Esophagus muscularis mucosa (tissue), 4 donors: ENCODE measurements around the gene SIRPA. TPM values are rescaled to one million over a fixed set of nuclear protein-coding genes. Genes with fewer than 3 reads are reported as not detected.
A peak's percentile ranks its signal among the peaks of the same experiment; 100 is the strongest.

Experiments
- DNase-seq: peaks from one replicate; pipeline ENCODE4 v3.0.0-alpha.2; 2017; ENCODE audit errors: extremely low spot score
- H3K27ac ChIP-seq, 4 donors: fragments of 200-600 bp; sonication (generic); replicated peaks in 1 of 4; 1 replicate in 3 of 4; 2 replicates in 1 of 4; pipeline ENCODE4 v1.5.1; 2016 to 2019; ENCODE audit warnings: mild to moderate bottlenecking in 1 of 4
- H3K27me3 ChIP-seq, 4 donors: fragments of 200-600 bp; sonication (generic); one replicate each; pipeline versions ENCODE4 v1.5.1 to v1.6.0; 2016 to 2019
- H3K36me3 ChIP-seq, 4 donors: fragments of 200-600 bp; sonication (generic); one replicate each; pipeline ENCODE4 v1.5.1; 2016 to 2019
- H3K4me1 ChIP-seq, 4 donors: fragments of 200-600 bp; sonication (generic); one replicate each; pipeline ENCODE4 v1.5.1; 2016 to 2019
- H3K4me3 ChIP-seq, 4 donors: fragments of 200-600 bp; sonication (generic); 1 replicate in 2 of 4; 2 replicates in 2 of 4; pipeline ENCODE4 v1.5.1; 2016 to 2019; ENCODE audit warnings: mild to moderate bottlenecking in 4 of 4, moderate library complexity in 1 of 4
- H3K9me3 ChIP-seq, 4 donors: fragments of 200-600 bp; sonication (generic); 1 replicate in 3 of 4; 2 replicates in 1 of 4; pipeline ENCODE4 v1.5.1; 2016 to 2019
- CTCF ChIP-seq, 3 experiments: fragments of 200-600 bp in 2 of 3; fragments of 450-650 bp in 1 of 3; sonication (generic) in 2 of 3; IDR thresholded peaks; one replicate each; pipeline ENCODE4 v1.5.1; 2017 to 2019; ENCODE audit warnings: antibody characterized with exemption in 3 of 3, mild to moderate bottlenecking in 2 of 3, moderate library complexity in 1 of 3
- EP300 ChIP-seq: sonication (generic); formaldehyde crosslinking; IDR thresholded peaks from one replicate; pipeline ENCODE4 v1.6.1; 2017; ENCODE audit warnings: antibody characterized with exemption
- POLR2A ChIP-seq: fragments of 450-650 bp; IDR thresholded peaks from one replicate; pipeline ENCODE4 v1.6.1; 2017; ENCODE audit warnings: antibody characterized with exemption, moderate library complexity, mild to moderate bottlenecking, low read depth
- POLR2AphosphoS5 ChIP-seq, 2 donors: sonication (generic); formaldehyde crosslinking; IDR thresholded peaks; one replicate each; pipeline ENCODE4 v1.6.1; 2017; ENCODE audit warnings: antibody characterized with exemption in 2 of 2
- WGBS: methylation state at CpG from one replicate; pipeline ENCODE4 v1.1.5; 2018; 5-methylcytosine and 5-hydroxymethylcytosine counted together
- intact Hi-C: fragments of 100-400 bp; cut with DNase I; formaldehyde crosslinking; loops from one replicate; pipeline ENCODE4 v1.15.1; 2023
- total RNA-seq, 4 donors: library from RNA; depleted of rRNA; stranded (reverse); fragments of >200 nt; gene quantifications; one replicate each; pipeline versions ENCODE4 v1.1.0 to v1.2.1, GENCODE V29; 2016

SIRPA gene
- total RNA-seq, 4 donors from 2014 or later, result 19.5 to 39.8 (median 32.5) TPM

- DNase-seq, result no peak
- WGBS, result 62% methylated on average over 8 of the region's 9 CpGs
- TF ChIP-seq EP300, result no peak
- no peak for TF ChIP-seq CTCF (IDR thresholded peaks at IDR 0.05)
- TF ChIP-seq POLR2A, result no peak
- no peak for TF ChIP-seq POLR2AphosphoS5 (IDR thresholded peaks at IDR 0.05)
- no peaks in the 10 kb centered on the region for H3K36me3 ChIP-seq
- peaks cover 0 to 43% (median 9%) of the 10 kb centered on the region in 4 donors for H3K27me3 ChIP-seq
- H3K4me3 ChIP-seq, result no peak overlapping the region
- no peaks in the 10 kb centered on the region for H3K9me3 ChIP-seq
- intact Hi-C loops, result no loop called here
- no peak overlapping the region for H3K27ac ChIP-seq
- peaks cover 9 to 43% (median 29%) of the 10 kb centered on the region in 4 donors for H3K4me1 ChIP-seq
Observed at GRCh38 chr20:1883986-1884385, 11.2 kb upstream of the SIRPA start.

GRCh38 chr20:1885254-1885653, 10.0 kb upstream of the SIRPA start:
- intact Hi-C loops, result no loop called here
- 78% methylated on average over 4 of the region's 4 CpGs for WGBS
- DNase-seq, result no peak
- peaks cover 9 to 48% (median 34%) of the 10 kb centered on the region in 4 donors for H3K4me1 ChIP-seq
- peaks cover 0 to 31% (median 3%) of the 10 kb centered on the region in 4 donors for H3K27me3 ChIP-seq
- no peaks in the 10 kb centered on the region for H3K9me3 ChIP-seq
- H3K4me3 ChIP-seq, result no peak overlapping the region
- no peaks in the 10 kb centered on the region for H3K36me3 ChIP-seq
- no peak for TF ChIP-seq POLR2AphosphoS5 (IDR thresholded peaks at IDR 0.05)
- TF ChIP-seq EP300, result no peak
- TF ChIP-seq POLR2A, result no peak
- no peak for TF ChIP-seq CTCF (IDR thresholded peaks at IDR 0.05)
- no peak overlapping the region for H3K27ac ChIP-seq

GRCh38 chr20:1885940-1886693, 9.1 kb upstream of the SIRPA start:
- H3K4me3 ChIP-seq, result no peak overlapping the region
- H3K4me1 ChIP-seq, result peaks cover 7 to 45% (median 32%) of the 10 kb centered on the region in 4 donors
- no peaks in the 10 kb centered on the region for H3K9me3 ChIP-seq
- 86% methylated on average over 9 of the region's 9 CpGs for WGBS
- intact Hi-C loops, result no loop called here
- peaks cover 0 to 6% (median 0%) of the 10 kb centered on the region in 4 donors for H3K36me3 ChIP-seq
- no peak overlapping the region for H3K27ac ChIP-seq
- TF ChIP-seq POLR2A (no peak), CTCF (IDR thresholded peaks at IDR 0.05) (no peak), EP300 (no peak), POLR2AphosphoS5 (IDR thresholded peaks at IDR 0.05) (no peak)
- no peak for DNase-seq
- peaks cover 0 to 22% (median 2%) of the 10 kb centered on the region in 4 donors for H3K27me3 ChIP-seq

GRCh38 chr20:1887321-1887720, 7.9 kb upstream of the SIRPA start:
- DNase-seq, result no peak
- 68% methylated on average over 2 of the region's 5 CpGs for WGBS
- Histone ChIP-seq H3K9me3 (no peaks in the 10 kb centered on the region), H3K27ac (no peak overlapping the region), H3K4me3 (no peak overlapping the region), H3K36me3 (peaks cover 0 to 6% (median 0%) of the 10 kb centered on the region in 4 donors), H3K4me1 (peaks cover 4 to 36% (median 25%) of the 10 kb centered on the region in 4 donors), H3K27me3 (peaks cover 0 to 10% (median 0%) of the 10 kb centered on the region in 4 donors)
- TF ChIP-seq POLR2A (no peak), EP300 (no peak), CTCF (IDR thresholded peaks at IDR 0.05) (no peak), POLR2AphosphoS5 (IDR thresholded peaks at IDR 0.05) (peak in 1 of 2 donors; percentile 11)
- intact Hi-C loops, result no loop called here
